ENCODE results near the gene DRAXIN. TPM values are rescaled to one million over a fixed set of nuclear protein-coding genes. Genes with fewer than 3 reads are reported as not detected.

Gene DRAXIN
- total RNA-seq, 4 donors from 2014 or later, result not detected

GRCh38 chr1:11703357-11704193 is 12.1 kb downstream of the DRAXIN start:
- no peak for ATAC-seq (ENCODE audit: low FRiP score)
- no peak for TF ChIP-seq CTCF (IDR thresholded peaks at IDR 0.05)
- DNase-seq (ENCODE audit: low spot score), result no peak

GRCh38 chr1:11704194-11704529 is 12.7 kb downstream of the DRAXIN start:
- TF ChIP-seq CTCF (IDR thresholded peaks at IDR 0.05), result no peak
- no peak for DNase-seq (ENCODE audit: low spot score)

GRCh38 chr1:11704691-11705475 is 13.4 kb downstream of the DRAXIN start:
- ATAC-seq (ENCODE audit: low FRiP score), result no peak
- DNase-seq (ENCODE audit: low spot score), result no peak
- no peak for TF ChIP-seq CTCF (IDR thresholded peaks at IDR 0.05)

More at GRCh38 chr1:11704194-11704529, 12.7 kb downstream of the DRAXIN start:
- ATAC-seq (ENCODE audit: low FRiP score), result no peak

GRCh38 chr1:11705596-11705995 is 14.1 kb downstream of the DRAXIN start:
- ATAC-seq (ENCODE audit: low FRiP score) (no peak), DNase-seq (ENCODE audit: low spot score) (no peak)
- no peak for TF ChIP-seq CTCF (IDR thresholded peaks at IDR 0.05)

GRCh38 chr1:11706292-11706691 is 14.8 kb downstream of the DRAXIN start:
- DNase-seq (ENCODE audit: low spot score), result no peak
- no peak for ATAC-seq (ENCODE audit: low FRiP score)
- TF ChIP-seq CTCF (IDR thresholded peaks at IDR 0.05), result no peak

GRCh38 chr1:11707621-11708276 is 16.2 kb downstream of the DRAXIN start:
- no peak for DNase-seq (ENCODE audit: low spot score)
- no peak for ATAC-seq (ENCODE audit: low FRiP score)
- no peak for TF ChIP-seq CTCF (IDR thresholded peaks at IDR 0.05)
